KMS-11 (cell line): ENCODE data around the gene COCH.

ENCODE experiments used
- H2AFZ ChIP-seq: fragments of 200-600 bp; sonication (generic); 2 replicates; pipeline ENCODE4 v1.6.1; 2016; ENCODE audit warnings: antibody characterized with exemption, mixed run types, low read depth
- H3K27ac ChIP-seq: fragments of 200-600 bp; sonication (generic); 2 replicates; pipeline ENCODE4 v1.6.1; 2016; ENCODE audit warnings: mild to moderate bottlenecking, mixed run types
- H3K27me3 ChIP-seq: fragments of 200-600 bp; sonication (generic); 2 replicates; pipeline ENCODE4 v1.6.1; 2017; ENCODE audit warnings: mild to moderate bottlenecking, low read depth, mixed run types, moderate library complexity; ENCODE audit not compliant: insufficient read depth
- H3K36me3 ChIP-seq: fragments of 200-600 bp; sonication (generic); 2 replicates; pipeline ENCODE4 v1.6.1; 2017; ENCODE audit warnings: mild to moderate bottlenecking, mixed run types; ENCODE audit not compliant: insufficient read depth
- H3K4me1 ChIP-seq: fragments of 200-600 bp; sonication (generic); 2 replicates; pipeline ENCODE4 v1.6.1; 2016; ENCODE audit warnings: mild to moderate bottlenecking, low read depth, mixed run types; ENCODE audit not compliant: poor library complexity, severe bottlenecking
- H3K4me2 ChIP-seq: fragments of 200-600 bp; sonication (generic); 2 replicates; pipeline ENCODE4 v1.7.0; 2016; ENCODE audit warnings: mild to moderate bottlenecking, mixed run types
- H3K4me3 ChIP-seq: fragments of 200-600 bp; sonication (generic); IDR thresholded peaks from 2 replicates; pipeline ENCODE4 v1.6.1; 2017; ENCODE audit warnings: low read depth, low read length, mixed read lengths; ENCODE audit not compliant: insufficient read depth
- H3K79me2 ChIP-seq: fragments of 200-600 bp; sonication (generic); 2 replicates; pipeline ENCODE4 v1.6.1; 2016; ENCODE audit warnings: low read depth, mixed run types; ENCODE audit not compliant: insufficient read depth
- H3K9ac ChIP-seq: fragments of 200-600 bp; sonication (generic); 2 replicates; pipeline ENCODE4 v1.6.1; 2016; ENCODE audit warnings: mild to moderate bottlenecking, mixed run types
- H4K20me1 ChIP-seq: fragments of 200-600 bp; sonication (generic); 2 replicates; pipeline ENCODE4 v1.6.1; 2016; ENCODE audit warnings: mild to moderate bottlenecking, mixed run types; ENCODE audit not compliant: insufficient read depth
- CTCF ChIP-seq: fragments of 200-600 bp; sonication (generic); conservative IDR thresholded peaks from 2 replicates; pipeline ENCODE4 v1.6.1; 2017; ENCODE audit warnings: low read depth, mild to moderate bottlenecking, antibody characterized with exemption, low read length, moderate library complexity, mixed read lengths

The COCH gene

GRCh38 chr14:30838351-30838750 is 36.0 kb upstream of the COCH start:
- Histone ChIP-seq H3K4me2 (no peak overlapping the region), H3K36me3 (no peaks in the 10 kb centered on the region), H3K4me1 (no peaks in the 10 kb centered on the region), H3K9ac (no peak overlapping the region), H4K20me1 (no peaks in the 10 kb centered on the region), H3K27ac (no peak overlapping the region), H3K27me3 (no peaks in the 10 kb centered on the region), H2AFZ (no peak overlapping the region), H3K79me2 (no peaks in the 10 kb centered on the region), H3K4me3 (no peak overlapping the region)
- no peak for TF ChIP-seq CTCF

DNA sequence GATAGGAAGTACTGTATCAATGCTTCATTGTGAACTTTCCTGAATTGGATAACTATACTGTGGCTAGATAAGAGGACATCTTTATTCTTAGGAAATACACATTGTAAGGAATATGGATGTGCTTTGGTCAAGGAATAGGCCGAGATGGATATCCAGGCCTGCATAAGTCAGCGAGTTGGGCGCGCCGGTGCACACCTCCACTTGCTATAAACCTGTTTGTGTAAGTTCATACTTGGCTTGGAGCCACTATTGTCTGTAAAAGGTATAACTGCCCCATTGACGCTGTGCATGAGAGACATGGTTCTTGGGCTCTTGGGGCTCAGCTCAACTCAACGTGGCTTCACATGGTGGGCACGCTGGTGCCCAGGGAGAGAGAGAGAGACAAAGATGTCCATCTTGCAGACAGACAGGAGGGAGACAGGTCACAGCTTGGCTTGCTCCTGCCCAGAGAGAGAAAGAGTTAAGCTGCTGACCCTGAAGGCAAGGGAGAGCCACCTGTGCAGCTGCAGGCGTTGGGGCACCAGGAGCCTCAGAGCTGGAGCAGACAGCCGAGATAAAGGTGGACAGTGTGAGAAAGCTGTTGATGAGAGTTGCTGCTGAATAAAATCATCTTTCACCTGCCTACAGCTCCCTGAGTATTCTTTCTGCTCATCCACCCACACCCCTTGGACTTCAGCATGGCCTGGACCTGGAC is 34.1 kb upstream of the COCH start:
- Histone ChIP-seq H3K4me2 (no peak overlapping the region), H3K27ac (no peak overlapping the region), H3K36me3 (no peaks in the 10 kb centered on the region), H3K4me1 (no peaks in the 10 kb centered on the region), H4K20me1 (no peaks in the 10 kb centered on the region), H3K9ac (no peak overlapping the region), H3K4me3 (no peak overlapping the region), H3K27me3 (no peaks in the 10 kb centered on the region), H3K79me2 (no peaks in the 10 kb centered on the region), H2AFZ (no peak overlapping the region)
- no peak for TF ChIP-seq CTCF

GRCh38 chr14:30842431-30842830 is 31.9 kb upstream of the COCH start:
- Histone ChIP-seq H4K20me1 (no peaks in the 10 kb centered on the region), H3K4me3 (no peak overlapping the region), H3K27me3 (no peaks in the 10 kb centered on the region), H3K27ac (no peak overlapping the region), H2AFZ (no peak overlapping the region), H3K9ac (no peak overlapping the region), H3K4me2 (no peak overlapping the region), H3K79me2 (no peaks in the 10 kb centered on the region), H3K36me3 (no peaks in the 10 kb centered on the region), H3K4me1 (no peaks in the 10 kb centered on the region)
- no peak for TF ChIP-seq CTCF

DNA sequence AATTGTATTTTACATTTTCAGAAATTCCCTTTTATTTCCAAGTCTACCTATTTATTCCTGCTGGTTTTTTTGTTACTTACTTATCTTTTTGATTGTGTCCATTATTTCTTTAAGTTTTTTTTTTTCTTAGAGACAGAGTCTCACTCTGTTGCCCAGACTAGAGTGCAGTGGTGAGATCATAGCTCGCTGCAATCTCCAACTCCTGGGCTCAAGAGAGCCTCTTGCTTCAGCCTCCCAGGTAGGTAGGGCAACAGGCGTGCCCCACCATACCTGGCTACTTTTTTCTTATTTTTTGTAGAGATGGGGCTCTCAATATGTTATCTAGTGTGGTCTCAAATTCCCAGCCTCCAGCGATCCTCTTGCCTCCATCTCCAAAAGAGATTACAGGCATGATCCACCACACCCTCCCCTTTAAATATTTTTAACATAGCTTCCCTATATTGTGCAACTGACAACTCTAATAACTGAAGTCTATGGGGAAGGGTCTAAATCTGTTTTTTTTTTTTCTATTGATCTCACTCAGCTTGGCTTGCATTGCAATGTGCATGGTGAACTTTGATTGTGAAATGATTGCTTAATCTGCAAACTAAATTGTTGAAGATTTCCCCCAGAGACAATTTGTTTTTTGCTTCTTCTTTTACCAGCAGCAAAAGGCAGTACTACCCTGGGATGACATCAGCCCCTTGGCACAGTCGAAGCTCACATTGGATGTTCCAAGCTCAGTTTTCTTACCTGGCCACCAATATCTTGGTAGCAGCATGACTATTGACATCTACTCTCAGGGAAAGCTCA is 25.7 kb upstream of the COCH start:
- H3K4me1 ChIP-seq = no peaks in the 10 kb centered on the region
- H3K79me2 ChIP-seq = no peaks in the 10 kb centered on the region
- H4K20me1 ChIP-seq = no peaks in the 10 kb centered on the region
- H3K4me3 ChIP-seq = no peak overlapping the region
- no peak overlapping the region for H3K4me2 ChIP-seq
- no peak overlapping the region for H2AFZ ChIP-seq
- no peak overlapping the region for H3K27ac ChIP-seq
- no peaks in the 10 kb centered on the region for H3K36me3 ChIP-seq
- H3K27me3 ChIP-seq = no peaks in the 10 kb centered on the region
- no peak for TF ChIP-seq CTCF
- no peak overlapping the region for H3K9ac ChIP-seq
